GM18909 (cell line): ENCODE measurements around the gene MATR3.
"Not testable (repeated sequence)": the region's sequence is repeated elsewhere in the genome, so short reads cannot be mapped to it uniquely, and the experiment has no call there.

Experiments used
- ATAC-seq: cut with Tn5 transposase; IDR thresholded peaks from one replicate; pipeline ENCODE4 v1.9.1; 2021; ENCODE audit warnings: mild to moderate bottlenecking; ENCODE audit not compliant: unreplicated experiment, poor library complexity

MATR3 gene

DNA sequence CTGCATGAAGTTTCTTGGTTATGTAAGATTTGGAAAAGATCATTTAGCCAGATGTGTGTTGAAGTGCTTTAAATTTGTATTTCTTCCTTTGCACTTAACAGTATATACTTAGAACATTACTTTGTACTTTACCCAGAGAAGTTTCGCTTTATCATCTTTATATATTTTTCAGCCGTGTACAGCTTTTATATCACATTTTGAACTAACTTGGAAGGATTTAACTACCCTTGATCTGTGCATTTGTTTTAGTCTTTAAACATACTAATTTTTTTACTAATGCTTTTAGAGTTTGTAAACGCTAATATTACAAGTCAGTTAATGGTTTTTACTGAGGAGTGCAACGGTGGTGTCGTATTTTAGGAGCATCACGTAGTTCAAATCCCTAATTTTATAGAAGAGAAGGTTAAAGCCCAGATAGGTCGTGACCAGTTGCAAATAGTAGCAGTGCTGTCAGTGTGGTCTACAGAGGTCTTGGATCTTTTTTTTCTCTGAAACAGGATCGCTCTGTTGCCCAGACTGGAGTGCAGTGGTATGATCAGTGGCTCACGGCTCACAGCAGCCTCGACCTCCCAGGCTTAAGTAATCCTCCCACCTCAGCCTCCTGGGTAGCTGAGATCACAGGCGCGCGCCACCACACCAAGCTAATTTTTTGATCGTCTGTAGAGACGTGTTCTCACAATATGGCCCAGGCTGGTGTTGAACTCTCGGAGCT, 2.0 kb downstream of the MATR3 start:
- no peak for ATAC-seq

- no peak for ATAC-seq
Measured at GRCh38 chr5:139296198-139296597, 2.7 kb downstream of the MATR3 start.

DNA sequence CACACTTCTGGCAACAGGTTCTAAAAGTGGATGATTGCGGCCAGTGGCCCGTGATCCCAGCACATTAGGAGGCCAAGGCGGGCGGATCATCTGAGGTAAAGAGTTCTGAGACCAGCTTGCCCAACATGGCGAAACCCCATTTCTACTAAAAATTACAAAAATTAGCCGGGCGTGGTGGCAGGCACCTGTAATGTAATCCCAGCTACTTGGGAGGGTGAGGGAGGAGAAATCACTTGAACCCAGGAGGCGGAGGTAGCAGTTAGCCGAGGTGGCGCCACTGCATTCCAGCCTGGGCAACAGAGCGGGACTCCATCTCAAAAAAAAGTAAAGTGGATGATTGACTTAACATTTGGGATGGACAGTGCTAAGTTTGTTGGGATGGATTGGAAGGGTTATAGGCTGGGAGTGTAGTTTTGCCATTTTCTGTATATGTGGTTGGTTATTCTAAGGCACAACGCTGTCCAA, 3.4 kb downstream of the MATR3 start:
- ATAC-seq, result no peak

- ATAC-seq, result no peak
Measured at GRCh38 chr5:139297439-139298133, 4.0 kb downstream of the MATR3 start.

- no peak for ATAC-seq
Measured at GRCh38 chr5:139298242-139298641, 4.7 kb downstream of the MATR3 start.

DNA sequence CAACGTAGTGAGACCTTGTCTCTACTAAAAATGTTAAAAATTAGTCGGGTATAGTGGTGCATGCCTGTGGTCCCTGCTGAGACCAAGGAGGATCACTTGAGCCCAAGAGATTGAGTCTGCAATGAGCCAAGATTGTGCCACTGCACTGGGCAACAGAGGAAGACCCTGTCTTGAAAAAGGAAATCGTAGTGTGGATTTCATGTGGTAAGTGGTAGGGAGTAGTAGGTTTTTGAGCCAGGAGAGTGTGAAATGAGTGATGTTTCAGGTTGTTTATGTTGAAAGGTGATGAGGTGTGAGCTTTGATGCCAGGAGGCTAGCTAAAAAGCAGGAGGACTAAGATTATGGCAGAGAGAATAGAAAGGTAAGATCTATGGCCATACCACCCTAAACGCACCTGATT, 5.9 kb downstream of the MATR3 start:
- no peak for ATAC-seq

DNA sequence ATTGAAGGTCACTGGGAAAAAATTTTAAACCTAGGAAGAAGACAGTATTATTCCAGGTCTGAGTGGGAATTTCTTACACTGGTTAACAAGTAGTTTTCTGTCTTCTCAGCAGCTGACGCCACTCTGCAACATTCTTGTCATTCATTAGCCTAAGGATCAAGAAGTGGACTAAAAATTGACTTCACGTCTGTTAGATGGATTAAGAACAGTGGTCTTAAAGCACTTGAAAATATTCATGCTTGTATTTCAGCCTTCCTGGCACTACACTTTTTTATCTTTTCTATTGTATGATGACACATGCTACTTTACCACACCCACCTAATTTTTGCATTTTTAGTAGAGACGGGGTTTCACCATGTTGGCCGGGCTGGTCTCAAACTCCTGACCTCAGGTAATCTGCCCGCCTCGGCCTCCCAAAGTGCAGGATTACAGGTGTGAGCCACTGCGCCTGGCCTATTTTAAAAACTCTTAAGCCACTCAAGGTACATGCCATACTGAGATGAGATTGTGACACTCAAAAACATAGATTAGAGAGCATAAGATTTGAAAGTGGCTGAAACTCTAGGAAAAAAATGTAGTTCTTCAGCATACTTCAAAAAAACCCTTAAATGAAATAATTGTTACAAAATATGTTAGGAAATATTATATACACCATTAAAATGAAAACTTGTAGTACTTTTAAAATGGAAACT, 8.4 kb downstream of the MATR3 start:
- ATAC-seq, result no peak

- ATAC-seq, result no peak
Measured at GRCh38 chr5:139304391-139305324, 11.1 kb downstream of the MATR3 start.

DNA sequence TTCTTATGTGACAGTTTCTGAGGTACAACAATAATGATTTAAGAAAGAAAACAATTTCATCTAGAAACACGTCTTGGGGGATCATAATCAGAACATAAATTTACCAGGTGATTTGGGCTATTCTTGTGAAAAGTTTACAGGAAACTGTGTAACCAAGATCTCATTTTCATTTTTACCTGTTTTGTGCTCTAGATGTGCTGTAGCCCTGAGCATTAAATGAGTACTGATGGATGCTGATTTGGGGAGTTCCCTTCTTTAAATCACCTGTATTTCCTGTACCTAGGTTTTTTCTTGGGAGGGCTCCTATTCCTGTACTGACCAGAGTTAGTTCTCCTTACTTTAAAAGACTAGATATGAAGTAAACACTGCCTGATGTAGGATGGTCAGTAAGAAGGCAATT, 12.7 kb downstream of the MATR3 start:
- no peak for ATAC-seq

- no peak for ATAC-seq
Measured at GRCh38 chr5:139306628-139307379, 13.3 kb downstream of the MATR3 start.

GRCh38 chr5:139308797-139309196, 15.3 kb downstream of the MATR3 start:
- ATAC-seq, result no peak

DNA sequence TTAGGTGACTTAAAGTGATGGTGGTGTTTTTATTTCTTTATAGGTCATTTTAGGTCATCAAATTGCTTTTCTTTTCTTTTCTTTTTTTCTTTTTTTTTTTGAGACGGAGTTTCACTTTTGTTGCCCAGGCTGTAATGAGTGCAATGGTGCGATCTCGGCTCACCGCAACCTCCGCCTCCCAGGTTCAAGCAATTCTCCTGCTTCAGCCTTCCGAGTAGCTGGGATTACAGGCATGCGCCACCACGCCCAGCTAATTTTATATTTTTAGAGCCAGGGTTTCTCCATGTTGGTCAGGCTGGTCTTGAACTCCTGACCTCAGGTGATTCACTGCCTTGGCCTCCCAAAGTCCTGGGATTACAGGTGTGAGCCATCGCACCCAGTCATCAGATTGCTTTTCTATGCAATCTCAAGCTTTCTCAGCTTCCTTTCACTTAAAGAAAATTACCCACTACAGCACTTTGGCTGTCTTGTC, 17.2 kb downstream of the MATR3 start:
- ATAC-seq, result not testable (repeated sequence)

DNA sequence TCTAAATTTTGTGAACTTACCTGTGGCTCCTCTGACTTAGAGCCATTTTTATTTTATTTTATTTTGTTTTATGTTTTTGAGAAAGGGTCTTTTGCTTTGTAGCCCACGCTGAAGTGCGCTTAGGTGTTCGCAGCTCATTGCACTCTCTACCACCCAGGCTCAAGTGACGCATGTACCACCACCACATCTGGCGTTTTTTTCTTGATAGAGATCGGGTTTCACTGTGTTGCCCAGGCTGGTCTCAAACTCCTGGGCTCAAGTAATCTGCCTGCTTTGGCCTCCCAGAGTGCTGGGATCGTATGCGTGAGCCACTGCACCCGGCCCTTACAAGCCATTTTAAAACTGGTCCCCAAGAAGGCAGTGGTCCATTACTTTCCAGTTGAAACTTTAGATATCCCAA, 18.5 kb downstream of the MATR3 start:
- no peak for ATAC-seq

- no peak for ATAC-seq
Measured at GRCh38 chr5:139314276-139314675, 20.7 kb downstream of the MATR3 start.

DNA sequence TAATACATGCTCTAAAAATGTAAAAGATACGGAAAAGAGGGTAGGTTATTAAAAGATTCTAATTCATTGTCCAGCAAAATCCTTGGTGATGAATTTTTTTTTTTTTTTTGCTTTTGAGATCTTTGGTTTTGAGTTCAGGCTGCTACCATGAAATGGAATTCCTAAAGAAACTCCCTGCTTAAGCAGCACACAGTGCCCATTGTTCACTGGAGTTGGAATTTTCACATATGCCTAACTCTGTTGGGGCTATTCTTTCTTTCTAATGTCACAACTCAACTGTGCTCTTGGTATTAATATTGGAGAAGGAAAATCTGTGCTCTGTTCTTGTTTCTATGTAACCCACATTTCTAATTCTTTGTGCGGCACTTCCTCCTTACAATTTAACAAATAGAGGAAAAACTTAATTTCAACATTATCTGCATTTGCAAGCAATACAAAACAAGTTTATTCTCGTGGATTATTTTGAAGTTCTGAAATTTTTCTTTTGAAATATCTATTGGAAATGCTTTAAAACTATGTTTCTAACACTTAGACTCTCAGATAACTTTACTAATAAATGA, 21.6 kb downstream of the MATR3 start:
- no peak for ATAC-seq

DNA sequence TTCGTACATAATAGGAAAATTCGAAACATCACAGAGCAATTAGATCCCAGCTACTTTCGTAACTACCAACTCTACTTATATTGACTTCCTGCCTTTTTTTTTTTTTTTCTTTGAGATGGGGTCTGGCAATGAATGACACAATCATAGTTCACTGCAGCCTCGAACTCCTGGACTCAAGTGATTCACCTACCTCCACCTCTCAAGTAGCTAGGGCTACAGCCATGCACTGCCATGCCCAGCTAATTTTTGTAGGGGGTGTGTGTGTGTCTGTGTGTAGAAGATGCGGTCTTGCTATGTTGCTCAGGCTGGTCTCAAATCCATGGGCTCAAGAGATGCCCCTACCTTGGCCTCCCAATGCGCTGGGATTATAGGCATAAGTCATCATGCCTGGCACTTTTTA, 42.3 kb downstream of the MATR3 start:
- no peak for ATAC-seq

- ATAC-seq, result no peak
Measured at GRCh38 chr5:139340051-139340450, 46.5 kb downstream of the MATR3 start.

DNA sequence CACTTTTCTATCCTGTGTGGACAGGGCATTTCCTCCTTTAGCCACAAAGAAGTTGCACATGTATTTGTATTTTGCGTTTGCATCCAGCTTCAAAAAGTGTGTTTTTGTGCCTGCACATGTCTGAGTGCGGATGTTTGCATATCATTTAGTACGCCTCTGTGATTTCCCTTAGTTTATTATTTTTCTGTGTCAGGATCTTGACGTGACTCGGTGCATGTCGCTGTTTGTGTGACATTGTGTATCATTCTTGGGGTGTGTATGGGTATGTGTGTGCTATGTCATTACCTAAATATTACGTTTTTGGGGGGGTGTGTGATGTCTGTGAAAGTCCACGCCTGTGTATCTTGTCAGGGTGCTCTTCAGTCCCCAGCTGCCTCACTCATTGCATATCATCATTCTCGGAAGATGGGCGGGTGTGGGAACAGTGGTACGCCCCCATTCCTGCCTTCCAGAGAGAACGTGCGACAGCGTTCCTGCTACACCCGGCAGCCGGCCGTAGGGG, 47.7 kb downstream of the MATR3 start:
- ATAC-seq, result no peak
